NOMO-1 treated with dmso at 0.1 percent for 144 hours (cell line): ENCODE measurements around the gene SPSB4.
"Not testable (repeated sequence)": the region's sequence is repeated elsewhere in the genome, so short reads cannot be mapped to it uniquely, and the experiment has no call there.

ENCODE experiments used
- DNase-seq: peaks from one replicate; lab custom pipeline; 2025; ENCODE audit not compliant: unreplicated experiment; lab: John Stamatoyannopoulos, UW

Gene SPSB4

GRCh38 chr3:141050576-141051442 lies at the start of gene SPSB4:
SPSB4 (plus strand) TSS chr3:141051347; CDS start chr3:141066105, 14,758 bp downstream.
- peak; percentile 36 for DNase-seq

- DNase-seq: no peak
Observed at GRCh38 chr3:141006344-141006743, 44.8 kb upstream of the SPSB4 start.

GRCh38 chr3:141009496-141009895 lies 41.7 kb upstream of the SPSB4 start:
- DNase-seq: no peak

- DNase-seq: peak; percentile 83
Observed at GRCh38 chr3:141011232-141011996, 39.7 kb upstream of the SPSB4 start.

- no peak for DNase-seq
Observed at GRCh38 chr3:141011997-141012262, 39.2 kb upstream of the SPSB4 start.

- peak; percentile 60 for DNase-seq
Observed at GRCh38 chr3:141012571-141012970, 38.6 kb upstream of the SPSB4 start.

- no peak for DNase-seq
Observed at GRCh38 chr3:141015481-141015880, 35.7 kb upstream of the SPSB4 start.

GRCh38 chr3:141017366-141018322 lies 33.5 kb upstream of the SPSB4 start:
- DNase-seq: not testable (repeated sequence)

- no peak for DNase-seq
Observed at GRCh38 chr3:141019244-141019643, 31.9 kb upstream of the SPSB4 start.

- no peak for DNase-seq
Observed at GRCh38 chr3:141020143-141020830, 30.9 kb upstream of the SPSB4 start.

- no peak for DNase-seq
Observed at GRCh38 chr3:141021261-141021660, 29.9 kb upstream of the SPSB4 start.

- DNase-seq: no peak
Observed at GRCh38 chr3:141030296-141030695, 20.9 kb upstream of the SPSB4 start.

- no peak for DNase-seq
Observed at GRCh38 chr3:141039589-141039988, 11.6 kb upstream of the SPSB4 start.

- DNase-seq: no peak
Observed at GRCh38 chr3:141044695-141045641, 6.2 kb upstream of the SPSB4 start.

- no peak for DNase-seq
Observed at GRCh38 chr3:141045849-141046248, 5.3 kb upstream of the SPSB4 start.

GRCh38 chr3:141047168-141047567 lies 4.0 kb upstream of the SPSB4 start:
- DNase-seq: no peak

GRCh38 chr3:141049681-141050080 lies 1.5 kb upstream of the SPSB4 start:
- DNase-seq: no peak

GRCh38 chr3:141051443-141052200 lies 475 bp downstream of the SPSB4 start:
- no peak for DNase-seq
